Body of pancreas (tissue), 4 donors: Measurements from ENCODE around the gene PRSS16. TPM values are rescaled to one million over a fixed set of nuclear protein-coding genes. Genes with fewer than 3 reads are reported as not detected.

Source experiments
- ATAC-seq: fragments of 150-250 bp; one replicate; pipeline ENCODE4 v1.9.1; 2016
- DNase-seq, 4 donors: peaks; one replicate each; pipeline ENCODE4 v3.0.0-alpha.2; 2019
- H3K27ac ChIP-seq, 4 donors: fragments of 200-600 bp; sonication (generic); 1 replicate in 3 of 4; 2 replicates in 1 of 4; pipeline versions ENCODE4 v1.5.1 to v1.6.1; 2016 to 2019; ENCODE audit warnings: mild to moderate bottlenecking in 1 of 4, mixed read lengths in 1 of 4, moderate library complexity in 1 of 4
- H3K27me3 ChIP-seq, 2 donors: fragments of 200-600 bp; sonication (generic); one replicate each; pipeline ENCODE4 v1.6.0; 2016; ENCODE audit warnings: mild to moderate bottlenecking in 1 of 2
- H3K36me3 ChIP-seq, 2 donors: fragments of 200-600 bp; sonication (generic); replicated peaks in 1 of 2; 2 replicates each; pipeline ENCODE4 v1.5.1; 2016; ENCODE audit warnings: low read depth in 2 of 2; ENCODE audit not compliant: insufficient read depth in 1 of 2
- H3K4me1 ChIP-seq: fragments of 200-600 bp; sonication (generic); one replicate; pipeline ENCODE4 v1.6.0; 2016
- H3K4me3 ChIP-seq, 2 donors: fragments of 200-600 bp; sonication (generic); 1 replicate in 1 of 2; 2 replicates in 1 of 2; pipeline ENCODE4 v1.5.1; 2016 to 2019
- H3K9me3 ChIP-seq, 3 donors: fragments of 200-600 bp; sonication (generic); 1 replicate in 2 of 3; 2 replicates in 1 of 3; pipeline ENCODE4 v1.5.1; 2016
- CTCF ChIP-seq, 7 experiments: fragments of 450-650 bp in 4 of 7; fragments of 200-600 bp in 3 of 7; sonication (generic) in 3 of 7; IDR thresholded peaks; one replicate each; pipeline ENCODE4 v1.5.1; 2016 to 2019; ENCODE audit warnings: antibody characterized with exemption in 7 of 7
- POLR2A ChIP-seq, 3 donors: fragments of 450-650 bp; IDR thresholded peaks; one replicate each; pipeline ENCODE4 v1.6.1; 2016; ENCODE audit warnings: antibody characterized with exemption in 3 of 3, mild to moderate bottlenecking in 2 of 3
- WGBS, 2 donors: methylation state at CpG; one replicate each; pipeline ENCODE4 v1.1.5; 2017; 5-methylcytosine and 5-hydroxymethylcytosine counted together
- intact Hi-C: fragments of 100-400 bp; cut with DNase I; formaldehyde crosslinking; loops from one replicate; pipeline ENCODE4 v1.15.1; 2023
- total RNA-seq, 2 donors: library from RNA; depleted of rRNA; stranded (reverse); fragments of >200 nt; gene quantifications; one replicate each; pipeline ENCODE4 v1.1.0, GENCODE V29; 2016

The PRSS16 gene
- total RNA-seq, 2 donors from 2014 or later = 10.9 to 43.8 TPM

GRCh38 chr6:27234576-27234975 lies 12.9 kb upstream of the PRSS16 start:
- no peaks in the 10 kb centered on the region for H3K9me3 ChIP-seq
- no peaks in the 10 kb centered on the region for H3K4me1 ChIP-seq
- no peak overlapping the region for H3K4me3 ChIP-seq
- H3K27me3 ChIP-seq = peaks cover 2 to 34% of the 10 kb centered on the region in 2 donors
- 56 to 58% methylated on average over 3 of the region's 3 CpGs for WGBS, 2 donors
- no peak for TF ChIP-seq POLR2A (IDR thresholded peaks at IDR 0.05)
- no peak for TF ChIP-seq CTCF (IDR thresholded peaks at IDR 0.05)
- H3K27ac ChIP-seq = no peak overlapping the region
- DNase-seq = no peak
- intact Hi-C loops = no loop called here
- no peaks in the 10 kb centered on the region for H3K36me3 ChIP-seq
- ATAC-seq = no peak

GRCh38 chr6:27237089-27237803 lies 10.3 kb upstream of the PRSS16 start:
- intact Hi-C loops = no loop called here
- no peak overlapping the region for H3K27ac ChIP-seq
- H3K9me3 ChIP-seq = no peaks in the 10 kb centered on the region
- peaks cover 2 to 24% of the 10 kb centered on the region in 2 donors for H3K27me3 ChIP-seq
- no peaks in the 10 kb centered on the region for H3K4me1 ChIP-seq
- 12 to 14% methylated on average over 20 of the region's 20 CpGs for whole genome bisulfite sequencing, 2 donors
- TF ChIP-seq POLR2A (IDR thresholded peaks at IDR 0.05) = no peak
- no peak for TF ChIP-seq CTCF (IDR thresholded peaks at IDR 0.05)
- ATAC-seq (no peak), DNase-seq (peak in 1 of 4 donors; percentile 10)
- H3K4me3 ChIP-seq = no peak overlapping the region
- H3K36me3 ChIP-seq = no peaks in the 10 kb centered on the region

- Histone ChIP-seq H3K27ac (no peak overlapping the region), H3K9me3 (no peaks in the 10 kb centered on the region), H3K4me3 (no peak overlapping the region), H3K36me3 (no peaks in the 10 kb centered on the region), H3K27me3 (peaks cover 2 to 24% of the 10 kb centered on the region in 2 donors), H3K4me1 (no peaks in the 10 kb centered on the region)
- DNase-seq = no peak
- no peak for ATAC-seq
- WGBS, 2 donors = 4 to 9% methylated on average over 30 to 41 of the region's 41 CpGs
- TF ChIP-seq POLR2A (IDR thresholded peaks at IDR 0.05) = no peak
- no peak for TF ChIP-seq CTCF (IDR thresholded peaks at IDR 0.05)
- intact Hi-C loops = no loop called here
Measured at GRCh38 chr6:27238010-27238983, 9.2 kb upstream of the PRSS16 start.

GRCh38 chr6:27239258-27239657 lies 8.2 kb upstream of the PRSS16 start:
- no peaks in the 10 kb centered on the region for H3K9me3 ChIP-seq
- no peak overlapping the region for H3K27ac ChIP-seq
- no peaks in the 10 kb centered on the region for H3K36me3 ChIP-seq
- intact Hi-C loops = no loop called here
- peaks cover 2 to 32% of the 10 kb centered on the region in 2 donors for H3K27me3 ChIP-seq
- WGBS, 2 donors = 71 to 73% methylated on average over 6 of the region's 6 CpGs
- ATAC-seq (no peak), DNase-seq (no peak)
- no peak overlapping the region for H3K4me3 ChIP-seq
- TF ChIP-seq POLR2A (IDR thresholded peaks at IDR 0.05) (no peak), CTCF (IDR thresholded peaks at IDR 0.05) (no peak)
- no peaks in the 10 kb centered on the region for H3K4me1 ChIP-seq
